ENCODE results near the gene EMILIN2.
"Not testable (repeated sequence)": the region's sequence is repeated elsewhere in the genome, so short reads cannot be mapped to it uniquely, and the experiment has no call there.

The EMILIN2 gene

GRCh38 chr18:2845172-2845571, 1.6 kb upstream of the EMILIN2 start:
- no peak for DNase-seq (ENCODE audit: low read depth in 2 of 2)

GRCh38 chr18:2847317-2848246, 776 bp downstream of the EMILIN2 start:
- peak in 1 of 2 donors; percentile 18 for DNase-seq (ENCODE audit: low read depth in 2 of 2)

GRCh38 chr18:2848247-2849246, 1.7 kb downstream of the EMILIN2 start:
- no peak for DNase-seq (ENCODE audit: low read depth in 2 of 2)

GRCh38 chr18:2850816-2851215, 4.0 kb downstream of the EMILIN2 start:
- DNase-seq (ENCODE audit: low read depth in 2 of 2): peak in 1 of 2 donors; percentile 7

- no peak for DNase-seq (ENCODE audit: low read depth in 2 of 2)
Observed at GRCh38 chr18:2851771-2852170, 5.0 kb downstream of the EMILIN2 start.

- not testable (repeated sequence) for DNase-seq (ENCODE audit: low read depth in 2 of 2)
Observed at GRCh38 chr18:2852460-2852859, 5.7 kb downstream of the EMILIN2 start.

- DNase-seq (ENCODE audit: low read depth in 2 of 2): no peak
Observed at GRCh38 chr18:2853173-2853925, 6.5 kb downstream of the EMILIN2 start.

GRCh38 chr18:2853926-2854664, 7.3 kb downstream of the EMILIN2 start:
- no peak for DNase-seq (ENCODE audit: low read depth in 2 of 2)

GRCh38 chr18:2854875-2855274, 8.1 kb downstream of the EMILIN2 start:
- no peak for DNase-seq (ENCODE audit: low read depth in 2 of 2)

- DNase-seq (ENCODE audit: low read depth in 2 of 2): no peak
Observed at GRCh38 chr18:2855560-2856350, 8.9 kb downstream of the EMILIN2 start.

- DNase-seq (ENCODE audit: low read depth in 2 of 2): no peak
Observed at GRCh38 chr18:2856547-2857170, 9.9 kb downstream of the EMILIN2 start.

GRCh38 chr18:2857491-2858131, 10.8 kb downstream of the EMILIN2 start:
- DNase-seq (ENCODE audit: low read depth in 2 of 2): no peak

- not testable (repeated sequence) for DNase-seq (ENCODE audit: low read depth in 2 of 2)
Observed at GRCh38 chr18:2860397-2860796, 13.6 kb downstream of the EMILIN2 start.

- DNase-seq (ENCODE audit: low read depth in 2 of 2): not testable (repeated sequence)
Observed at GRCh38 chr18:2863997-2864396, 17.2 kb downstream of the EMILIN2 start.

- not testable (repeated sequence) for DNase-seq (ENCODE audit: low read depth in 2 of 2)
Observed at GRCh38 chr18:2866465-2866864, 19.7 kb downstream of the EMILIN2 start.

- no peak for DNase-seq (ENCODE audit: low read depth in 2 of 2)
Observed at GRCh38 chr18:2869207-2869606, 22.4 kb downstream of the EMILIN2 start.

GRCh38 chr18:2871111-2871720, 24.4 kb downstream of the EMILIN2 start:
- DNase-seq (ENCODE audit: low read depth in 2 of 2): no peak

GRCh38 chr18:2872095-2872494, 25.3 kb downstream of the EMILIN2 start:
- no peak for DNase-seq (ENCODE audit: low read depth in 2 of 2)

GRCh38 chr18:2874765-2875164, 28.0 kb downstream of the EMILIN2 start:
- no peak for DNase-seq (ENCODE audit: low read depth in 2 of 2)

Measured in stimulated activated CD4-positive, alpha-beta T cell treated with anti-CD3 and anti-CD28 coated beads, Interleukin-4, amount 100 ng/mL, for 48 hours (primary cell).